Right lobe of liver (tissue), 4 donors: ENCODE data around the gene NKAIN2.

Experiments used
- POLR2A ChIP-seq: fragments of 450-650 bp; IDR thresholded peaks from one replicate; pipeline ENCODE4 v1.6.1; 2017; ENCODE audit warnings: antibody characterized with exemption, mild to moderate bottlenecking
- TF ChIP-seq, protein P1 (sequence below), 4 donors: fragments of 200-600 bp in 3 of 4; fragments of 450-650 bp in 1 of 4; IDR thresholded peaks; one replicate each; pipeline versions ENCODE4 v1.5.1 to v1.8.0; 2016 to 2022; ENCODE audit warnings: antibody characterized with exemption in 4 of 4, mild to moderate bottlenecking in 2 of 4
- donor health status: DM: no; HTN: no; CAD: no.
- donor health status: DM: no; HTN: no; CAD: no.
- donor health status: DM: no; HTN: yes; CAD: no.

DNA sequence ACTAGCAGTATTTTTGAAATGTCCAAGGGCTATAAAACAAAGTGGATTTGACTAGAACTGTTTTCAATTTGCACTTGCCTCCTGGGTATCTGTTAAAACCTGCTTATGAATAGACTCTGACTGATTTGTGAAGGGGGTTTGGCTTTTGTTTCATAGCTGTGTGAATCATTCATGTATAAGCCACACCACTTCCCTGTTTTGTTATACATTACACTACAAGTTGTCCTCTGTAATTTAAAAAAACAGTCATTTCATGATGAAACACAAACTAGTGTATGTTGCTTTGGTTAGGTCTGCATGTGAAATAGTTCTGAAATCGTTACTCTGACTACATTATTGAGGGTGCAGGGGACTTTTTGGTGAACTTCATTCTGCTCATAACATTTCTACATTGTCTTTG, 121.7 kb downstream of the NKAIN2 start:
- TF ChIP-seq, protein P1, sequence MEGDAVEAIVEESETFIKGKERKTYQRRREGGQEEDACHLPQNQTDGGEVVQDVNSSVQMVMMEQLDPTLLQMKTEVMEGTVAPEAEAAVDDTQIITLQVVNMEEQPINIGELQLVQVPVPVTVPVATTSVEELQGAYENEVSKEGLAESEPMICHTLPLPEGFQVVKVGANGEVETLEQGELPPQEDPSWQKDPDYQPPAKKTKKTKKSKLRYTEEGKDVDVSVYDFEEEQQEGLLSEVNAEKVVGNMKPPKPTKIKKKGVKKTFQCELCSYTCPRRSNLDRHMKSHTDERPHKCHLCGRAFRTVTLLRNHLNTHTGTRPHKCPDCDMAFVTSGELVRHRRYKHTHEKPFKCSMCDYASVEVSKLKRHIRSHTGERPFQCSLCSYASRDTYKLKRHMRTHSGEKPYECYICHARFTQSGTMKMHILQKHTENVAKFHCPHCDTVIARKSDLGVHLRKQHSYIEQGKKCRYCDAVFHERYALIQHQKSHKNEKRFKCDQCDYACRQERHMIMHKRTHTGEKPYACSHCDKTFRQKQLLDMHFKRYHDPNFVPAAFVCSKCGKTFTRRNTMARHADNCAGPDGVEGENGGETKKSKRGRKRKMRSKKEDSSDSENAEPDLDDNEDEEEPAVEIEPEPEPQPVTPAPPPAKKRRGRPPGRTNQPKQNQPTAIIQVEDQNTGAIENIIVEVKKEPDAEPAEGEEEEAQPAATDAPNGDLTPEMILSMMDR (IDR thresholded peaks at IDR 0.05), result no peak
- no peak for TF ChIP-seq POLR2A
